ENCODE measurements around the gene H1-8. TPM values are rescaled to one million over a fixed set of nuclear protein-coding genes. Genes with fewer than 3 reads are reported as not detected.
A peak's percentile ranks its signal among the peaks of the same experiment; 100 is the strongest.

H1-8 gene
- total RNA-seq, 4 donors from 2014 or later = not detected

DNA sequence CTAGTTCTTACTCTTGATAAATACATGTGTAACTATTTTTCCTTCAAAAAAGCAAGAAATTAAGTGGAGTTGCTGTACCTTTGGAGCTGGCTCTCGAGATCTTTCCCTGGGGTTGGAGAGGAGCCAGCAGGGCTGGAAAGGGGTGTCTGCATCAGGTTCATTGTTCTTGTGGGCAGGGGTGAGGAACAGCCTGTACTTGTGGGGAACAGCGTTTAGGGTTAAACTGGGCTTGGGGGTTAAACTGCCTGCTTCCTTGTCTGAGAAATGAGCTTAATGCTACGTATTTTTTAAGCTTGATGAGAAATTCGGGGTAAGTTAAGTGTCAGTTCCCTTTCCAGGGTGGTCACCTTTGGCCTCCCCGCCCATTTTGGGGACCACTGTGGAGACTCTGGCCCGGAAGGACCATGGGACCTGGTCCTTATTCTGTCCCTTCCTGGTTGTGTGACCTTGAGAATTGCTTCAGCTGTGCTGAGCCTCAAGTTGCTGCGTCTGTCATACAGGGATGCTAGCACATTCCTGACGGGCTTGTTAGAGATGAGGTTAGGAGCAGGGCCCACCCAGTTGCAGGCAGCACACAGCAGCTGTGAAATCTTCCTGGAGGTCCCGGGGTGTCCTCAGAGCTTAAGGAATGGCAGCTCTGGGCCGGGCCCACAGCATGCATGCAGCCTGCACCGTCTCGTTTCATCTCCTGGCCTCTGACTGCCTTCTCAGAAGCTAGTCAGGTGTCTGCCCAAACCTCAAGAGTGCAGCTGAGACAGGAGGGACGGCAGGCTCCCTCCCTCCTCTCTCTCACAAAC, 11.6 kb downstream of the H1-8 start:
- no peak for TF ChIP-seq CTCF (IDR thresholded peaks at IDR 0.05)
- ATAC-seq (ENCODE audit: low FRiP score) (no peak), DNase-seq (ENCODE audit: low spot score) (no peak)

GRCh38 chr3:129555153-129555550, 12.2 kb downstream of the H1-8 start:
- TF ChIP-seq CTCF (IDR thresholded peaks at IDR 0.05) = no peak
- ATAC-seq (ENCODE audit: low FRiP score) (no peak), DNase-seq (ENCODE audit: low spot score) (no peak)

GRCh38 chr3:129555616-129556357, 12.8 kb downstream of the H1-8 start:
- DNase-seq (ENCODE audit: low spot score) = no peak
- TF ChIP-seq CTCF (IDR thresholded peaks at IDR 0.05) = no peak
- no peak for ATAC-seq (ENCODE audit: low FRiP score)

DNA sequence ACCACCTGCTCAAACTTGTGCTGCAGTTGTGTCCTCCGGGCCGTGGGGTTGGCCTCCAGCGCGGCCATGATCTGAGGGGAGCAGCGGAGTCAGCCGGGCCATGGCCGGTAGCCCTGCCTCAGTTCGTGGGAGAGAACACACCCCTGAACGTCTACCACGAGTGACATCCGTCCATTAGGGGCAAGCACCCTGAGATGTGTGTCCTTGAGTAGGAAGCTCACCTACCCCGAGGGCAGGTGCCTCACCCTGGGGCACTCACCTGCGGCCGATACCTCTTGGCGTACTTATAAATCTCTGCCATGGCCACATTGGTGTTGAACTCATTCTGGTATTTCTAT, 13.4 kb downstream of the H1-8 start:
- no peak for TF ChIP-seq CTCF (IDR thresholded peaks at IDR 0.05)
- DNase-seq (ENCODE audit: low spot score) (no peak), ATAC-seq (ENCODE audit: low FRiP score) (no peak)

- ATAC-seq (ENCODE audit: low FRiP score) (peak; percentile 2), DNase-seq (ENCODE audit: low spot score) (no peak)
- no peak for TF ChIP-seq CTCF (IDR thresholded peaks at IDR 0.05)
Observed at GRCh38 chr3:129556890-129557547, 14.0 kb downstream of the H1-8 start.

DNA sequence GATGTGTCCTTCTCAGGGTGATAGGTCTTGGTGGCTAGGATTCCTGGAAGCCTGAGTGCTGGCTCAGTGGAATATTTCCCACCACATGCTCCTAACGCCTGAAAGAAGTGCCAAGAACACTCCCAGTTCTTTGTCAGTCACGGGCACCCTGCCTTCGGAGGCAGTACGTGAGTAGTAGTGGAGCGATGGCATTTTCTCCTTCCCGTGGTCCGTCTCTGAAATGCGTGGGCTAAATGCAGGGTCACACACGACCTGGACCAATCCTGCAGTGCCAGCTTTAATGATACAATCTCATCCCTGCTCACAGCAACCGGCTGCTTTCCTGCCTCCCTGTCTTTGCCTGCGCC, 14.5 kb downstream of the H1-8 start:
- DNase-seq (ENCODE audit: low spot score) (no peak), ATAC-seq (ENCODE audit: low FRiP score) (peak; percentile 22)
- TF ChIP-seq CTCF (IDR thresholded peaks at IDR 0.05) = no peak

All from omental fat pad (tissue), 4 donors.